OCI-LY7 (cell line): ENCODE measurements around the gene CCDC201. TPM values are rescaled to one million over a fixed set of nuclear protein-coding genes. Genes with fewer than 3 reads are reported as not detected.

Source experiments
- BruUV-seq: library from RNA; stranded (reverse); fragments of 400-500 nt; replicated peaks from 2 replicates; lab custom pipeline; 2021; lab: Mats Ljungman, UMichigan
- CTCF ChIA-PET: fragments of 300-600 bp; sonication (Branson Sonifier 250); formaldehyde crosslinking; loops from one replicate; lab custom pipeline; 2022; ENCODE audit warnings: antibody characterized with exemption; ENCODE audit not compliant: unreplicated experiment; lab: Charles Lee
- POLR2A ChIA-PET: fragments of 300-600 bp; sonication (Branson Sonifier 250); formaldehyde crosslinking; loops from one replicate; lab custom pipeline; 2022; ENCODE audit warnings: antibody characterized with exemption; lab: Charles Lee
- DNase-seq: peaks from one replicate; pipeline ENCODE4 v3.0.0-alpha.2; 2015; ENCODE audit warnings: low spot score
- H2AFZ ChIP-seq: fragments of 200-600 bp; sonication (generic), shearing (Covaris generic); 2 replicates; pipeline ENCODE4 v1.6.1; 2014; ENCODE audit warnings: mild to moderate bottlenecking, antibody characterized with exemption, low read length, moderate library complexity
- H3K27ac ChIP-seq: fragments of 200-600 bp; sonication (generic); 2 replicates; pipeline ENCODE4 v1.5.1; 2014; ENCODE audit warnings: mixed run types, low read depth, mild to moderate bottlenecking, moderate library complexity, low read length, inconsistent platforms; ENCODE audit not compliant: poor library complexity, severe bottlenecking
- H3K36me3 ChIP-seq: fragments of 200-600 bp; sonication (generic); 2 replicates; pipeline ENCODE4 v1.6.1; 2014; ENCODE audit warnings: mild to moderate bottlenecking, antibody characterized with exemption, low read length, moderate library complexity, mixed read lengths; ENCODE audit not compliant: insufficient read depth
- H3K4me1 ChIP-seq: fragments of 200-600 bp; sonication (generic); 2 replicates; pipeline ENCODE4 v1.5.1; 2014; ENCODE audit warnings: mild to moderate bottlenecking, low read length; ENCODE audit not compliant: insufficient read depth, poor library complexity, severe bottlenecking
- H3K4me2 ChIP-seq: fragments of 200-600 bp; sonication (generic); 2 replicates; pipeline ENCODE4 v1.6.1; 2014; ENCODE audit warnings: mild to moderate bottlenecking, low read length
- H3K4me3 ChIP-seq: fragments of 200-600 bp; sonication (generic); 2 replicates; pipeline ENCODE4 v1.5.1; 2014; ENCODE audit warnings: mild to moderate bottlenecking, low read depth, low read length; ENCODE audit not compliant: poor library complexity, severe bottlenecking
- H3K79me2 ChIP-seq: fragments of 200-600 bp; sonication (generic); 2 replicates; pipeline ENCODE4 v1.6.1; 2016; ENCODE audit warnings: low read depth, mild to moderate bottlenecking, low read length, moderate library complexity, mixed read lengths; ENCODE audit not compliant: insufficient read depth
- H3K9me2 ChIP-seq: fragments of 200-600 bp; sonication (generic); 2 replicates; pipeline ENCODE4 v1.6.1; 2016; ENCODE audit warnings: mild to moderate bottlenecking, low read length, mixed read lengths; ENCODE audit not compliant: insufficient read depth
- H3K9me3 ChIP-seq: fragments of 200-600 bp; sonication (generic); 2 replicates; pipeline ENCODE4 v1.6.1; 2014; ENCODE audit warnings: mild to moderate bottlenecking, mixed run types, low read length, mixed read lengths
- H4K20me1 ChIP-seq: fragments of 200-600 bp; sonication (generic); 2 replicates; pipeline ENCODE4 v1.6.1; 2014; ENCODE audit warnings: mild to moderate bottlenecking, antibody characterized with exemption, low read length, moderate library complexity, mixed read lengths; ENCODE audit not compliant: insufficient read depth
- CTCF ChIP-seq: fragments of 200-600 bp; sonication (generic); conservative IDR thresholded peaks from 2 replicates; pipeline ENCODE4 v1.5.1; 2014; ENCODE audit warnings: mild to moderate bottlenecking, antibody characterized with exemption, low read length, moderate library complexity, mixed read lengths
- EZH2phosphoT487 ChIP-seq: fragments of 200-600 bp; sonication (generic); IDR thresholded peaks from 2 replicates; pipeline ENCODE4 v1.6.1; 2018; ENCODE audit warnings: low read depth, borderline replicate concordance, mild to moderate bottlenecking, mixed run types, antibody characterized with exemption, low read length, moderate library complexity, mixed read lengths
- intact Hi-C: fragments of 100-400 bp; cut with micrococcal nuclease; formaldehyde crosslinking; loops from one replicate; pipeline ENCODE4 v1.10.0; 2022; ENCODE audit not compliant: unreplicated experiment
- total RNA-seq, 2 experiments: library from RNA; depleted of rRNA in 1 of 2; stranded (reverse); fragments of >200 nt in 1 of 2; shearing (Covaris generic) in 1 of 2; gene quantifications; 2 replicates each; pipeline ENCODE4 v1.2.3, GENCODE V29; 2014 to 2022

Gene CCDC201
- total RNA-seq, 2 experiments from 2014 or later: not detected

- Histone ChIP-seq H3K9me3 (no peaks in the 10 kb centered on the region), H3K4me1 (no peaks in the 10 kb centered on the region), H3K4me2 (no peak overlapping the region), H3K36me3 (no peaks in the 10 kb centered on the region), H3K27ac (no peak overlapping the region), H3K9me2 (no peaks in the 10 kb centered on the region), H4K20me1 (no peaks in the 10 kb centered on the region), H3K79me2 (no peaks in the 10 kb centered on the region), H3K4me3 (no peak overlapping the region), H2AFZ (no peak overlapping the region)
- no TSS peak for BruUV-seq
- no peak for DNase-seq
- intact Hi-C loops: loop anchor here (10.0 kb wide), 1 partner anchor 1342 kb away; no protein-coding TSS in a partner anchor
- ChIA-PET CTCF (no interaction called here), POLR2A (interaction anchor here (0.6 kb wide), 1 partner anchor 1712 kb away, joined by 5 read pairs; the partner anchor contains the start of gene YKT6)
- TF ChIP-seq EZH2phosphoT487 (no peak), CTCF (no peak)
Observed at GRCh38 chr7:45912972-45913371, 40.1 kb upstream of the CCDC201 start.

- no TSS peak for BruUV-seq
- Histone ChIP-seq H3K4me2 (no peak overlapping the region), H3K4me1 (no peaks in the 10 kb centered on the region), H3K36me3 (no peaks in the 10 kb centered on the region), H3K9me3 (no peaks in the 10 kb centered on the region), H4K20me1 (no peaks in the 10 kb centered on the region), H3K79me2 (no peaks in the 10 kb centered on the region), H3K9me2 (no peaks in the 10 kb centered on the region), H3K4me3 (no peak overlapping the region), H2AFZ (no peak overlapping the region), H3K27ac (no peak overlapping the region)
- DNase-seq: no peak
- TF ChIP-seq CTCF: no peak
- TF ChIP-seq EZH2phosphoT487: no peak
- intact Hi-C loops: loop anchor here (10.0 kb wide), 1 partner anchor 1343 kb away; no protein-coding TSS in a partner anchor
- POLR2A ChIA-PET: no interaction called here
- CTCF ChIA-PET: no interaction called here
Observed at GRCh38 chr7:45911311-45911710, 38.4 kb upstream of the CCDC201 start.

GRCh38 chr7:45910855-45911254, 38.0 kb upstream of the CCDC201 start:
- no peak overlapping the region for H3K4me2 ChIP-seq
- ChIA-PET POLR2A (no interaction called here), CTCF (no interaction called here)
- H3K4me1 ChIP-seq: no peaks in the 10 kb centered on the region
- H3K36me3 ChIP-seq: no peaks in the 10 kb centered on the region
- DNase-seq: no peak
- no peaks in the 10 kb centered on the region for H3K9me3 ChIP-seq
- intact Hi-C loops: loop anchor here (10.0 kb wide), 1 partner anchor 1344 kb away; no protein-coding TSS in a partner anchor
- H3K4me3 ChIP-seq: no peak overlapping the region
- no peak for TF ChIP-seq CTCF
- no peak for TF ChIP-seq EZH2phosphoT487
- no peak overlapping the region for H2AFZ ChIP-seq
- no peaks in the 10 kb centered on the region for H4K20me1 ChIP-seq
- no peaks in the 10 kb centered on the region for H3K9me2 ChIP-seq
- H3K79me2 ChIP-seq: no peaks in the 10 kb centered on the region
- no TSS peak for BruUV-seq
- H3K27ac ChIP-seq: no peak overlapping the region
